Amniotic stem cell (primary cell): Measurements from ENCODE around the gene RAD23A.
A peak's percentile ranks its signal among the peaks of the same experiment; 100 is the strongest.
"Not testable (repeated sequence)": the region's sequence is repeated elsewhere in the genome, so short reads cannot be mapped to it uniquely, and the experiment has no call there.

Experiments used
- DNase-seq: peaks from one replicate; lab custom pipeline; 2025; lab: John Stamatoyannopoulos, UW

RAD23A gene

GRCh38 chr19:12937927-12938778 is 7.5 kb upstream of the RAD23A start, which contains the start of gene CALR:
Gene CALR, plus strand, starts transcription at chr19:12938609. Its CDS starts 71 bp downstream, at chr19:12938680.
- DNase-seq = peak; percentile 98

- no peak for DNase-seq
These were observed 6.7 kb upstream of the RAD23A start for GRCh38 chr19:12938779-12939601.

GRCh38 chr19:12939975-12940423 is 5.7 kb upstream of the RAD23A start:
- no peak for DNase-seq

DNA sequence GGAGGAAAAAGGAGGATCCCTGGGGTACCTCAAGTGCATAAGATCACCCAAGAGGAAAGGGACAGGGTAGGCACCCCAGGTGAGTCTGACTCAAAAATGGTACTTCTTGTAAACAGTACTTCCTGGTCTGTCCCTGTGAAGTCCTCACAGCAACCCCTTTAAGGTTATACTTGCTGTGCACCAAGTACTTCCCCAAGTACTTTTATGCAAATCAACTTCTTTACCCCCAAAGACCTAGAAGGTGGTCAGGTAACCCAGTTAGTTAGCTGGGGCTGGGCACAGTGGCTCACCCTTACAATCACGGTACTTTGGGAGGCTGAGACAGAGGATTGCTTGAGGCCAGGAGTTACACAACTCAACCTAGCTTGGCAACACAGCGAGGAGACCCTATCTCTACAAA is 4.8 kb upstream of the RAD23A start:
- DNase-seq = no peak

GRCh38 chr19:12943437-12944044 is 2.1 kb upstream of the RAD23A start:
- no peak for DNase-seq

DNA sequence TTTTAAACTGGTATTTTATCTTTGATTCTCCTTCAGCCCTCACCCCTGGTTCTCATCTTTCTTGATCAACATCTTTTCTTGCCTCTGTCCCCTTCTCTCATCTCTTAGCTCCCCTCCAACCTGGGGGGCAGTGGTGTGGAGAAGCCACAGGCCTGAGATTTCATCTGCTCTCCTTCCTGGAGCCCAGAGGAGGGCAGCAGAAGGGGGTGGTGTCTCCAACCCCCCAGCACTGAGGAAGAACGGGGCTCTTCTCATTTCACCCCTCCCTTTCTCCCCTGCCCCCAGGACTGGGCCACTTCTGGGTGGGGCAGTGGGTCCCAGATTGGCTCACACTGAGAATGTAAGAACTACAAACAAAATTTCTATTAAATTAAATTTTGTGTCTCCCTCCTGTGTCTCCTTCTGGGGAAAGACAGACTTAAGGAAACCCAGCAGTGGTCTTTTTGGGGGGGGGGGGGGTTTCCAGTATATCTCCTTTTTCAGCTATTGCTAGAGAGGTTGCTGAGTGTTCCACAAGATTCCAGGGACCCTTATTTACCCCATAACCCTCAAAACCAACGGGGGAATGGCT is 1.5 kb upstream of the RAD23A start:
- DNase-seq = no peak

DNA sequence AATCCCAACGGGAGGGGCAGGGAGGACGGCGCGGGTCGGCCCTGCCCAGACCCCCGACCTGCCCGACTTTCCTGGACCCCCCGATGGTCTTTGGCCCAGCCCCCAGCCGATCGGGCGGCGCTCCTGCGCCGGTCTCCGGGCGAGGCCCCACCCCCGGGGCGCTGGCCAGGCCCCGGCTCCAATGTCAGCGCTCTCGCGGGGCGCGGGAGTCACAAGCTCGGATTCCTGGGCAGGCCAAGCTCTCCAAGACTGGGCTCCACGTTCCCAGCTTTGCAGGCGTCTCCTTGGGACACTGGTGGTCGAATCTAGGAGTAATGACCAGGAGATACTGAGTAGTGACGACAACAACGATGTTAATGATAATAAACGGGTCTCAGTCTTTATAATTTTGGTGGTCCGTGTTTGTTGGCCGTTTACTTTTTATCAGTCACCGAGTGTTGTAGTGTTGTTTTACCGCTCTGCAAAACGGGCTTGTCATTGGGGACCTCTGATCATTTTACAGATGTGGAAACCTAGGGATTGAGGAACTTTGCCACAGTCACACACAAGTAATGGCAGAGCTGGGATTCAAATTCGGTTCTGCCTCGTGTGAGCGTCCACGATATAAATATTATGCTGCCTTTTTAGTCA is 545 bp downstream of the RAD23A start:
- peak; percentile 77 for DNase-seq

DNA sequence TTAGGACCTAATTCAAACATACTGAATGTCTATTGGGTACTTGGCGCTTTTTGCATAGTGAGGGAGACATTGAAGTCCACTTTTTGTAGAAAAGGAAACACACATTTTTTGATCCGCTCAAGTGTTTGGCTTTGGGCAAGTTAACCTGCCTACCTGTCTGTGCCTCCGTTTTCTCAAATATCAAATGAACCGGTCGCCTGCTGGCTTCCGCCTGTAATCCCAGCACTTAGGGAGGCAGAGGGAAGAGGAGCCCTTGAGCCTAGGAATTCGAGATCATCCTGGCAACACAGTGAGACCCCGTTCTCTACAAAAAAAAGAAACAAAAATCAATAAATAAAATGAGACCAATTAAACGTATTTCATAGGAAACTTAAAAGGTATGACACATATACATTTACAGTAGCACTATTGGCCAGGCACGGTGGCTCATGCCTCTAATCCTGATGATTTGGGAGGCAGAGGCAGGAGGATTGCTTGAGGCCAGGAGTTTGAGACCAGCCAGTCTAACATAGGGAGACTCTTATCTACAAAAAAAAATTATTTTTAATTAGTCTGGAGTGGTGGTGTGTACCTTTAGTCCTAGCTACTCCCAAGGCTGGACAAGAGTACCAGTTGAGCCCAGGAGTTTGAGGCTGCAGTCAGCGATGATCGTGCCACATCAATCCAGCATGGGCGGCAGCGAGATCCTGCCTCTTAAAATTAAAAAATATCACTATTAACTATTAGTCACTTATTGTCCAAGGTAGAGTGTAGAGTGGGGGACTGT is 1.3 kb downstream of the RAD23A start:
- no peak for DNase-seq

- no peak for DNase-seq
These were observed 2.3 kb downstream of the RAD23A start for GRCh38 chr19:12947702-12948611.

DNA sequence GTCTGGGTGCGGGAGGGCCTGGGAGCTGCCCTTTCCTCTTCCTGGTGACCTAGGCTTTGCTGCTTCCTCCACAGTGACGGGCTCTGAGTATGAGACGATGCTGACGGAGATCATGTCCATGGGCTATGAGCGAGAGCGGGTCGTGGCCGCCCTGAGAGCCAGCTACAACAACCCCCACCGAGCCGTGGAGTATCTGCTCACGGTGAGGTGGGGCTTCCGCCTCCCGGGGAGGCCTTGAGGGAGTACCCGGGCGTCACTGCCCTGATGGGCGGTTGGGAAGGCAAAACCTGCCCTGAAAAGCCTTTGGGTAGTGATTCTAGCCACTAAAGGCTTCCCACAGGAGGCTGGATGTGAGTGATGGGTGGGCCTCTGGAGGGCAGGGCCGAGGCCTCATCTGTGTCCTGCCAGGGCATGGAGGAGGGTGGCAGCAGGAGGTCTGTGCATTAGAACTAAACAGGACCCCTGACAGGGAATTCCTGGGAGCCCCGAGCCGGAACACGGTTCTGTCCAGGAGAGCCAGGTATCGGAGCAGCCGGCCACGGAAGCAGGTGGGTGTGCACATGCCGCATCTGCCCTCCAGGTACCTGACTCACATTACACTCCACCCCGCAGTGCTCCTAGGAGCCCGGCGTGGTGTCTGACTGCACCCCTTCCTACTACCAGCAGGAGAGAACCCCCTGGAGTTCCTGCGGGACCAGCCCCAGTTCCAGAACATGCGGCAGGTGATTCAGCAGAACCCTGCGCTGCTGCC is 3.1 kb downstream of the RAD23A start:
- no peak for DNase-seq

DNA sequence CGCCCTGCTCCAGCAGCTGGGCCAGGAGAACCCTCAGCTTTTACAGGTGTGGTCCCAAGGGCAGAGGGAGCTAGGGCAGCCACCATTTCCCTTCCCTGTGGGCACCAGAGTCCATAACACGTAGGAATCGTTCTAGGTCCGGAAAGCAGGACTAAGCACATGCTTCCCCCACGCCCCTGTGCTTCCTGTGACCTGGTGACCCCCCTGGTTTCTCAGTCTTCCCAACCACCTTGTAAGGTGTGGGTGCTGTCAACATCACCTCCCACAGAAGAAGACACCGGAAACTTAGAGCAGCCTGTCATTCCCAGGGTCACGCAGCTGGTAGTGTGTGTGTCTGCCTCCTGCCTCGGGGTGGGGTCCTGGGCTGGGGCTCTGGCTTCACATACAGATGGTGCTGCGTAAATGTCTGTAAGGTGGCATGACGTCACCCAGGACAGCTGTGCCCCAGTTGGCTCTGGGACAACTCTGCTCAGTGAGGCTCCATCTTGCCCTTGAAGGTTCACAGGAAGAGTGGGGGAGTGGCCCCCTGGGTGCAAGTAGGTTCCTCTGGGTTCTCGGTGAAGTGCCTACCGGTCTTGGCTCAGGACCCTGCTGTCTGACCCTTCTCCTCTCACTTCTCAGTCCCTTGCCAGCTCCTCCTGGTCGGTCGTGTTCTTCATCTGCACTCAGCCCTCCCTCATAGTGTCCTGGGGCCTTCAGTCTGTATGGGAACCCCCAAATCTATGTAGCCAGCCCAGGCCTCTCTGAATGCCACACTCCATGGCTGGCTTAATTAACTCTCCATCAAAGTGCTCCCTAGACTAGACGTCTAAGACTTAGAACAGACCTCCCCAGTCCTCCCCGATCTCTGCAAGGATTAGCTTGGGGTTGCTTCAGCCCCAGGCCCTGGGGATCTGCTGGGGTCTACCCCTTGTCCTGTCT is 4.0 kb downstream of the RAD23A start:
- no peak for DNase-seq

DNA sequence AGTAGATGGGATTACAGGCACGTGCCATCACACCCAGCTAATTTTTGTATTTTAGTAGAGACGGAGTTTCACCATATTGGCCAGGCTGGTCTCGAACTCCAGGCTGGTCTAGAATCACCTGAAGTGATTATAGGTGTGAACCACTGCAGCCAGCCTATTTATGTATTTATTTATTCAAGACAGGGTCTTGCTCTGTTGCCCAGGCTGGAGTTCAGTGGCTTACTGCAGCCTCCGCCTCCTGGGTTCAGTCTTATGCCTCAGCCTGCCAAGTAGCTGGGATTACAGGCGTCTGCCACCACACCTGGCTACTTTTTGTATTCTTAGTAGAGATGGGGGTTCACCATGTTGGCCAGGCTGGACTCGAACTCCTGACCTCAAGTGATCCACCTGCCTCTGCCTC is 6.4 kb downstream of the RAD23A start:
- not testable (repeated sequence) for DNase-seq

DNA sequence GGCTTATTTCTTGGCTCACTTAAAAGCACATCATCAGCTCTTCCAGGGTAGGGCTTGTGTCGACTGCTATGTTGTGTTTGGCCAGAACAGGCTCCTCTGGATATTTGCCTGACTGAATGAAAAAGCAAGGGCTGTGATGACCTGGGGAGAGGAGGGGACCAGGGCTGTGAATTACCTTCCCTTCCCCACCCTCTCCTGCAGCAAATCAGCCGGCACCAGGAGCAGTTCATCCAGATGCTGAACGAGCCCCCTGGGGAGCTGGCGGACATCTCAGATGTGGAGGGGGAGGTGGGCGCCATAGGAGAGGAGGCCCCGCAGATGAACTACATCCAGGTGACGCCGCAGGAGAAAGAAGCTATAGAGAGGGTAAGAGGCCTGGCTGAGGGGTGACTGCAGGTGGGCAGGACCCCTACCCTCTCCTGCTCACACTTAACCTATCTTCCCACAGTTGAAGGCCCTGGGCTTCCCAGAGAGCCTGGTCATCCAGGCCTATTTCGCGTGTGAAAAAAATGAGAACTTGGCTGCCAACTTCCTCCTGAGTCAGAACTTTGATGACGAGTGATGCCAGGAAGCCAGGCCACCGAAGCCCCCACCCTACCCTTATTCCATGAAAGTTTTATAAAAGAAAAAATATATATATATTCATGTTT is 7.0 kb downstream of the RAD23A start:
- peak; percentile 59 for DNase-seq

DNA sequence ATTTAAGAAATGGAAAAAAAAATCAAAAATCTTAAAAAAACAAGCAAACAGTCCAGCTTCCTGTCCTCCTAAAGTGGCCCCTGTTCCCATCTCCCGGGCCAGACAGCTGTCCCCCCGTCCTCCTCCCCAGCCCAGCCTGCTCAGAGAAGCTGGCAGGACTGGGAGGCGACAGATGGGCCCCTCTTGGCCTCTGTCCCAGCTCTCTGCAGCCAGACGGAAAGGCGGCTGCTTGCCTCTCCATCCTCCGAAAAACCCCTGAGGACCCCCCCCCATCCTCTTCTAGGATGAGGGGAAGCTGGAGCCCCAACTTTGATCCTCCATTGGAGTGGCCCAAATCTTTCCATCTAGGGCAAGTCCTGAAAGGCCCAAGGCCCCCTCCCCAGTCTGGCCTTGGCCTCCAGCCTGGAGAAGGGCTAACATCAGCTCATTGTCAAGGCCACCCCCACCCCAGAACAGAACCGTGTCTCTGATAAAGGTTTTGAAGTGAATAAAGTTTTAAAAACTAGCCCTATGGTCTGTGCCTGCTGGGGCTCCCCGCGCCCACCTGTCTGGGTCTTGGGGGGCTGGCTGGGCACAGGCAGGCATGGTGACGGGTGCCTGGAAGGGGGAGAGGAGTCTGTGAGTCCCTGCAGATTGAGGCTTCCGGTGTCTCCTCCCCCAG is 7.6 kb downstream of the RAD23A start:
- no peak for DNase-seq

GRCh38 chr19:12953799-12954611 is 8.3 kb downstream of the RAD23A start:
- no peak for DNase-seq

DNA sequence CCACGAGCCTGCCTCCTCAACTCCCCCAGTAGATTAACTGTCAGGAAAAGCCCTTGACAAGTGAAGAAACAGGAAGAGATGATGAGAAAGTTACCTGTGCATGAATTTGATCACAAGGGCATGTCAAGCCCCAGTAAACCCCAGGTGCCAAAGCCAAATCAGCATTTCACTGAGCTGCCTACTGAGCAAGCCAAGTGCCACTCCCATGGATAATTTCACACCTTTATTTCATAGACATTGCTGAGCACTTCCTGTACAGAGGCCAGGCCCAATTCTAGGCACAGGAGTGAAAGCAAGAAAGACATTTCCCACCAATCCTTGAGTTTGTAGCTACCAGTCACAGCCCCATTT is 8.9 kb downstream of the RAD23A start:
- DNase-seq = no peak
